Cardiac muscle cell (in vitro differentiated cells and primary cell): ENCODE results near the gene CAPN10. TPM values are rescaled to one million over a fixed set of nuclear protein-coding genes. Genes with fewer than 3 reads are reported as not detected.

Experiments used
- DNase-seq, 2 donors: peaks; one replicate each; pipeline versions ENCODE4 v3.0.0 to v3.0.0-alpha.2; 2010 to 2017; ENCODE audit warnings: low read depth in 1 of 2, low spot score in 1 of 2
- H3K27ac ChIP-seq: fragments of 200-600 bp; sonication (generic); 2 replicates; pipeline ENCODE4 v1.5.1; 2016
- H3K27me3 ChIP-seq: fragments of 200-600 bp; sonication (generic); 2 replicates; pipeline ENCODE4 v1.6.0; 2016; ENCODE audit warnings: control low read depth
- H3K36me3 ChIP-seq: fragments of 200-600 bp; sonication (generic); 2 replicates; pipeline ENCODE4 v1.5.1; 2016; ENCODE audit warnings: control low read depth
- H3K4me1 ChIP-seq: fragments of 200-600 bp; sonication (generic); 2 replicates; pipeline ENCODE4 v1.8.1; 2017; ENCODE audit warnings: low read depth, mild to moderate bottlenecking, mixed run types
- H3K4me3 ChIP-seq: fragments of 200-600 bp; sonication (generic); 2 replicates; pipeline ENCODE4 v1.5.1; 2016; ENCODE audit warnings: mild to moderate bottlenecking
- H3K9me3 ChIP-seq: fragments of 200-600 bp; sonication (generic); 2 replicates; pipeline ENCODE4 v1.5.1; 2017; ENCODE audit warnings: low read depth, mild to moderate bottlenecking, control low read depth
- polyA plus RNA-seq: library from polyadenylated mRNA; unstranded; fragments of >200 nt; fragmentation: Nextera tagmentation; extraction: Ambion mirVana; gene quantifications from 2 replicates; pipeline ENCODE4 v1.2.1, GENCODE V29; 2016
- total RNA-seq: library from RNA; depleted of rRNA; stranded (reverse); fragments of >200 nt; gene quantifications from 2 replicates; pipeline ENCODE4 v1.2.3, GENCODE V29; 2016
- TF ChIP-seq, protein P1 (sequence below): IDR thresholded peaks from 2 replicates; pipeline ENCODE4 v1.5.1; 2012; ENCODE audit warnings: low read depth, mild to moderate bottlenecking, low read length

CAPN10 gene
- total and polyA plus RNA-seq, 2 experiments from 2014 or later: 60.8 to 62.8 TPM

DNA sequence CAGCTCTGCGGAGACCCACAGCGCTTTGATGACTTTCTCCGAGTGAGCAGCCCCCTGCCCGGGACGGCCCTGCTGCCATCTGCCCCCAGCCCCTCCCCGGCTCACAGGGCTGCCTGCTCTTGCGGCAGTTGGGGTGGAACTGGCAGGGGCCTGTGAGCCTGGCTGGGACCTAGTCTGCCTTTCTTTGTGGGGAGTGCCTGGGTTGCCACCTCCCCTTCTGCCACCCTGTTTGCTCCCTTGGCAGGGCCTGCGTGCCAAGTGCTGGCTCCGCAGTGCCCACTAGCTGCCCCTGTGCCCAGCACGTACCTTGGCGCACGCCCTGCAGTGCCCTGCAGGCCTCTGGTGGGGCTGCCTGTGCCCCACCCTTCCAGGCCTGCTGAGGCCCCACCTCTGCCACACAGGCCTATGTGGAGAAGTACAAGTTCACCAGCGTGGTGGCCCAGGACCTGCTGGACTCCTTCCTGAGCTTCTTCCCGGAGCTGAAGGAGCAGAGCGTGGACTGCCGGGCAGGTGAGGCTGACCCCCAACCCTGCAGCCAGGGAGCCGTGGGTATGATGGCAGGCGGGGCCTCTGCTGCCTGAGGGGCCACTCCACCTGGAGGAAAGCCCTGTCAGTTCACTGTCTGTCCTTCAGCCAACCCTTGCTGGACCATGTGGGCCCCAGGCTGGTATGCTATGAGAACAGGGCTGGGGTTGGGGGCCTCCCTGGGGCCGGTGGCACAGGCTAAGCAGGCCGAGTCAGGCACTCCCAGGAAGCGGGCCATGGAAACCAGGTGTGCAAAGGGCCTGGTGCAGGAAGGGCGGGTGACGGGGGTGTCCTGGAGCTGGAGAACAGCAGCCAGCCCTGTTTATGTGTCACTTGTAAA is 11.2 kb upstream of the CAPN10 start:
- TF ChIP-seq, protein P1, sequence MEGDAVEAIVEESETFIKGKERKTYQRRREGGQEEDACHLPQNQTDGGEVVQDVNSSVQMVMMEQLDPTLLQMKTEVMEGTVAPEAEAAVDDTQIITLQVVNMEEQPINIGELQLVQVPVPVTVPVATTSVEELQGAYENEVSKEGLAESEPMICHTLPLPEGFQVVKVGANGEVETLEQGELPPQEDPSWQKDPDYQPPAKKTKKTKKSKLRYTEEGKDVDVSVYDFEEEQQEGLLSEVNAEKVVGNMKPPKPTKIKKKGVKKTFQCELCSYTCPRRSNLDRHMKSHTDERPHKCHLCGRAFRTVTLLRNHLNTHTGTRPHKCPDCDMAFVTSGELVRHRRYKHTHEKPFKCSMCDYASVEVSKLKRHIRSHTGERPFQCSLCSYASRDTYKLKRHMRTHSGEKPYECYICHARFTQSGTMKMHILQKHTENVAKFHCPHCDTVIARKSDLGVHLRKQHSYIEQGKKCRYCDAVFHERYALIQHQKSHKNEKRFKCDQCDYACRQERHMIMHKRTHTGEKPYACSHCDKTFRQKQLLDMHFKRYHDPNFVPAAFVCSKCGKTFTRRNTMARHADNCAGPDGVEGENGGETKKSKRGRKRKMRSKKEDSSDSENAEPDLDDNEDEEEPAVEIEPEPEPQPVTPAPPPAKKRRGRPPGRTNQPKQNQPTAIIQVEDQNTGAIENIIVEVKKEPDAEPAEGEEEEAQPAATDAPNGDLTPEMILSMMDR: no peak
- no peak for DNase-seq
- no peaks in the 10 kb centered on the region for H3K4me1 ChIP-seq
- H3K9me3 ChIP-seq: no peaks in the 10 kb centered on the region
- H3K27ac ChIP-seq: no peak overlapping the region
- H3K4me3 ChIP-seq: no peak overlapping the region
- H3K36me3 ChIP-seq: peaks cover 3% of the 10 kb centered on the region
- H3K27me3 ChIP-seq: no peaks in the 10 kb centered on the region

- no peaks in the 10 kb centered on the region for H3K9me3 ChIP-seq
- TF ChIP-seq, protein P1: no peak
- no peak for DNase-seq
- peaks cover 3% of the 10 kb centered on the region for H3K36me3 ChIP-seq
- H3K4me1 ChIP-seq: no peaks in the 10 kb centered on the region
- no peaks in the 10 kb centered on the region for H3K27me3 ChIP-seq
- H3K4me3 ChIP-seq: no peak overlapping the region
- H3K27ac ChIP-seq: no peak overlapping the region
Observed at GRCh38 chr2:240576036-240576435, 10.5 kb upstream of the CAPN10 start.

GRCh38 chr2:240576436-240577205 is 9.9 kb upstream of the CAPN10 start:
- H3K27me3 ChIP-seq: no peaks in the 10 kb centered on the region
- H3K4me1 ChIP-seq: no peaks in the 10 kb centered on the region
- no peaks in the 10 kb centered on the region for H3K9me3 ChIP-seq
- no peak overlapping the region for H3K4me3 ChIP-seq
- DNase-seq: no peak
- no peak overlapping the region for H3K27ac ChIP-seq
- peaks cover 3% of the 10 kb centered on the region for H3K36me3 ChIP-seq
- TF ChIP-seq, protein P1: no peak

- Histone ChIP-seq H3K27me3 (no peaks in the 10 kb centered on the region), H3K4me3 (no peak overlapping the region), H3K4me1 (no peaks in the 10 kb centered on the region), H3K27ac (no peak overlapping the region), H3K9me3 (no peaks in the 10 kb centered on the region), H3K36me3 (peaks cover 3% of the 10 kb centered on the region)
- TF ChIP-seq, protein P1: no peak
- DNase-seq: no peak
Observed at GRCh38 chr2:240577281-240578109, 9.0 kb upstream of the CAPN10 start.

- no peaks in the 10 kb centered on the region for H3K4me1 ChIP-seq
- H3K4me3 ChIP-seq: no peak overlapping the region
- TF ChIP-seq, protein P1: no peak
- H3K9me3 ChIP-seq: no peaks in the 10 kb centered on the region
- no peaks in the 10 kb centered on the region for H3K27me3 ChIP-seq
- DNase-seq: no peak
- peaks cover 3% of the 10 kb centered on the region for H3K36me3 ChIP-seq
- no peak overlapping the region for H3K27ac ChIP-seq
Observed at GRCh38 chr2:240578110-240578450, 8.5 kb upstream of the CAPN10 start.
